Measurements from ENCODE around the gene RPL35. TPM values are rescaled to one million over a fixed set of nuclear protein-coding genes. Genes with fewer than 3 reads are reported as not detected.
A peak's percentile ranks its signal among the peaks of the same experiment; 100 is the strongest.

RPL35 gene
- total and polyA plus RNA-seq, 2 experiments from 2014 or later: 1,202 to 4,143 TPM

- TF ChIP-seq ZNF462 (CRISPR knock-in tag; IDR thresholded peaks at IDR 0.05) (no peak), POLR2AphosphoS5 (IDR thresholded peaks at IDR 0.05; ENCODE audit: low read depth) (no peak), NANOG (IDR thresholded peaks at IDR 0.05; ENCODE audit: borderline replicate concordance) (no peak)
These were observed 1.7 kb upstream of the RPL35 start (continued) for GRCh38 chr9:124863371-124863871.

GRCh38 chr9:124860582-124861341 is 995 bp downstream of the RPL35 start:
- peak overlapping the region; percentile 89 for H3K27ac Mint-ChIP-seq
- H3K27me3 Mint-ChIP-seq (ENCODE audit: insufficient read depth, low read depth, poor library complexity): peaks cover 28% of the 10 kb centered on the region
- Histone ChIP-seq H3K4me1 (ENCODE audit: insufficient read depth) (peaks cover 17% of the 10 kb centered on the region), H3F3A (replicated peaks; ENCODE audit: low read depth) (peaks cover 59% of the 10 kb centered on the region), H4K20me1 (replicated peaks; ENCODE audit: insufficient read depth) (peaks cover 36% of the 10 kb centered on the region), H3K9me2 (ENCODE audit: insufficient read depth) (no peaks in the 10 kb centered on the region), H3K4me2 (peak overlapping the region; percentile 99), H2AFZ (no peak overlapping the region), H3K36me3 (ENCODE audit: insufficient read depth) (peaks cover 32% of the 10 kb centered on the region), H3K27me3 (ENCODE audit: insufficient read depth) (no peaks in the 10 kb centered on the region), H3K79me2 (replicated peaks; ENCODE audit: insufficient read depth) (peaks cover 32% of the 10 kb centered on the region), H3K27ac (ENCODE audit: low read depth) (peak overlapping the region; percentile 91), H3K4me3 (peak overlapping the region; percentile 99)
- peaks cover 3% of the 10 kb centered on the region; the same call in 1 of the 3 replicates for H3K9me3 Mint-ChIP-seq
- no peak for DNase-seq (ENCODE audit: low spot score)
- TF ChIP-seq JUNB (IDR thresholded peaks at IDR 0.05; ENCODE audit: unreplicated experiment) (no peak), POLR2AphosphoS5 (IDR thresholded peaks at IDR 0.05; ENCODE audit: low read depth) (peak; percentile 12; the same call in 1 of the 2 replicates)
- H3K36me3 Mint-ChIP-seq (ENCODE audit: low read depth): peaks cover 52% of the 10 kb centered on the region
- ATAC-seq: no peak
- H3K4me1 Mint-ChIP-seq: peaks cover 23% of the 10 kb centered on the region
- H3K4me3 Mint-ChIP-seq: peak overlapping the region; percentile 97

Measured in GM23338 (cell line).